ENCODE measurements around the gene CMKLR1.

The CMKLR1 gene

GRCh38 chr12:108302016-108302402 lies 37.1 kb downstream of the CMKLR1 start:
- no peak for DNase-seq (ENCODE audit: low read depth in 1 of 2, low spot score in 1 of 2)

- DNase-seq (ENCODE audit: low read depth in 1 of 2, low spot score in 1 of 2): no peak
Observed at GRCh38 chr12:108301346-108301745, 37.8 kb downstream of the CMKLR1 start.

- no peak for DNase-seq (ENCODE audit: low read depth in 1 of 2, low spot score in 1 of 2)
Observed at GRCh38 chr12:108299980-108300696, 39.0 kb downstream of the CMKLR1 start.

- no peak for DNase-seq (ENCODE audit: low read depth in 1 of 2, low spot score in 1 of 2)
Observed at GRCh38 chr12:108299516-108299915, 39.6 kb downstream of the CMKLR1 start.

GRCh38 chr12:108298761-108299275 lies 40.3 kb downstream of the CMKLR1 start:
- DNase-seq (ENCODE audit: low read depth in 1 of 2, low spot score in 1 of 2): no peak

GRCh38 chr12:108297895-108298760 lies 41.0 kb downstream of the CMKLR1 start:
- DNase-seq (ENCODE audit: low read depth in 1 of 2, low spot score in 1 of 2): no peak

GRCh38 chr12:108297424-108297823 lies 41.7 kb downstream of the CMKLR1 start:
- DNase-seq (ENCODE audit: low read depth in 1 of 2, low spot score in 1 of 2): no peak

- DNase-seq (ENCODE audit: low read depth in 1 of 2, low spot score in 1 of 2): no peak
Observed at GRCh38 chr12:108296945-108297344, 42.2 kb downstream of the CMKLR1 start.

- DNase-seq (ENCODE audit: low read depth in 1 of 2, low spot score in 1 of 2): no peak
Observed at GRCh38 chr12:108295641-108296040, 43.5 kb downstream of the CMKLR1 start.

GRCh38 chr12:108289350-108290161 lies 49.6 kb downstream of the CMKLR1 start:
- DNase-seq (ENCODE audit: low read depth in 1 of 2, low spot score in 1 of 2): no peak

GRCh38 chr12:108287227-108287626 lies 51.9 kb downstream of the CMKLR1 start:
- no peak for DNase-seq (ENCODE audit: low read depth in 1 of 2, low spot score in 1 of 2)

- no peak for DNase-seq (ENCODE audit: low read depth in 1 of 2, low spot score in 1 of 2)
Observed at GRCh38 chr12:108285016-108285415, 54.1 kb downstream of the CMKLR1 start.

- DNase-seq (ENCODE audit: low read depth in 1 of 2, low spot score in 1 of 2): no peak
Observed at GRCh38 chr12:108284163-108284562, 54.9 kb downstream of the CMKLR1 start.

- DNase-seq (ENCODE audit: low read depth in 1 of 2, low spot score in 1 of 2): no peak
Observed at GRCh38 chr12:108282676-108283075, 56.4 kb downstream of the CMKLR1 start.

GRCh38 chr12:108282160-108282559 lies 57.0 kb downstream of the CMKLR1 start:
- DNase-seq (ENCODE audit: low read depth in 1 of 2, low spot score in 1 of 2): no peak

- DNase-seq (ENCODE audit: low read depth in 1 of 2, low spot score in 1 of 2): no peak
Observed at GRCh38 chr12:108277613-108278012, 61.5 kb downstream of the CMKLR1 start.

GRCh38 chr12:108273217-108273616 lies 65.9 kb downstream of the CMKLR1 start:
- no peak for DNase-seq (ENCODE audit: low read depth in 1 of 2, low spot score in 1 of 2)

- DNase-seq (ENCODE audit: low read depth in 1 of 2, low spot score in 1 of 2): no peak
Observed at GRCh38 chr12:108271951-108272872, 66.9 kb downstream of the CMKLR1 start.

- DNase-seq (ENCODE audit: low read depth in 1 of 2, low spot score in 1 of 2): no peak
Observed at GRCh38 chr12:108270849-108271143, 68.3 kb downstream of the CMKLR1 start.

- no peak for DNase-seq (ENCODE audit: low read depth in 1 of 2, low spot score in 1 of 2)
Observed at GRCh38 chr12:108270035-108270848, 68.9 kb downstream of the CMKLR1 start.

All from activated T-helper 1 cell treated with anti-CD3 and anti-CD28 coated beads, Interleukin-2, amount 50 U/mL, for 16 hours (primary cell).